Effector memory CD8-positive, alpha-beta T cell (primary cell): ENCODE data around the gene PLA2G4B.
A peak's percentile ranks its signal among the peaks of the same experiment; 100 is the strongest.

Experiments
- ATAC-seq: fragments of 150-1000 bp; cut with Tn5 transposase; replicated peaks from 2 replicates; pipeline ENCODE4 v1.10.0; 2021; ENCODE audit warnings: mild to moderate bottlenecking, moderate library complexity
- DNase-seq, 3 experiments: peaks; one replicate each; pipeline ENCODE4 v3.0.0; 2021
- H3K27ac Mint-ChIP-seq, 2 donors: one replicate each; pipeline ENCODE4 v1.8.0; 2022; ENCODE audit warnings: mild to moderate bottlenecking in 2 of 2, mixed read lengths in 2 of 2, moderate library complexity in 2 of 2
- H3K27me3 Mint-ChIP-seq, 2 donors: one replicate each; pipeline ENCODE4 v1.8.0; 2022; ENCODE audit warnings: mixed read lengths in 2 of 2
- H3K36me3 Mint-ChIP-seq: one replicate; pipeline ENCODE4 v1.8.0; 2022; ENCODE audit warnings: mild to moderate bottlenecking, moderate library complexity, mixed read lengths; ENCODE audit not compliant: insufficient read depth
- H3K4me1 Mint-ChIP-seq, 2 donors: one replicate each; pipeline ENCODE4 v1.8.0; 2022; ENCODE audit warnings: low read depth in 2 of 2, mixed read lengths in 2 of 2
- H3K4me3 Mint-ChIP-seq, 2 donors: one replicate each; pipeline ENCODE4 v1.8.0; 2022; ENCODE audit warnings: mild to moderate bottlenecking in 2 of 2, mixed read lengths in 2 of 2, moderate library complexity in 2 of 2
- H3K9me3 Mint-ChIP-seq, 2 donors: one replicate each; pipeline ENCODE4 v1.8.0; 2022; ENCODE audit warnings: mixed read lengths in 2 of 2

The PLA2G4B gene

GRCh38 chr15:41839781-41840491, 1.3 kb downstream of the PLA2G4B start:
- H3K36me3 Mint-ChIP-seq: peaks cover 6% of the 10 kb centered on the region
- DNase-seq: no peak
- no peak overlapping the region for H3K27ac Mint-ChIP-seq

GRCh38 chr15:41840673-41841072, 2.0 kb downstream of the PLA2G4B start:
- Mint-ChIP-seq H3K4me1 (no peaks in the 10 kb centered on the region), H3K36me3 (peaks cover 8% of the 10 kb centered on the region), H3K27me3 (no peaks in the 10 kb centered on the region), H3K4me3 (no peak overlapping the region), H3K27ac (no peak overlapping the region), H3K9me3 (no peaks in the 10 kb centered on the region)
- DNase-seq (no peak), ATAC-seq (no peak)

More at GRCh38 chr15:41839781-41840491, 1.3 kb downstream of the PLA2G4B start:
- H3K4me1 Mint-ChIP-seq: peaks cover 2 to 7% of the 10 kb centered on the region in 2 donors
- H3K4me3 Mint-ChIP-seq: no peak overlapping the region
- H3K27me3 Mint-ChIP-seq: no peaks in the 10 kb centered on the region
- H3K9me3 Mint-ChIP-seq: no peaks in the 10 kb centered on the region
- no peak for ATAC-seq

GRCh38 chr15:41841131-41841530, 2.5 kb downstream of the PLA2G4B start:
- Mint-ChIP-seq H3K4me3 (no peak overlapping the region), H3K4me1 (no peaks in the 10 kb centered on the region), H3K36me3 (peaks cover 10% of the 10 kb centered on the region), H3K9me3 (no peaks in the 10 kb centered on the region), H3K27ac (no peak overlapping the region), H3K27me3 (no peaks in the 10 kb centered on the region)
- DNase-seq (no peak), ATAC-seq (no peak)

GRCh38 chr15:41842229-41842628, 3.6 kb downstream of the PLA2G4B start:
- Mint-ChIP-seq H3K36me3 (peaks cover 13% of the 10 kb centered on the region), H3K9me3 (no peaks in the 10 kb centered on the region), H3K27me3 (no peaks in the 10 kb centered on the region), H3K4me3 (no peak overlapping the region), H3K27ac (peak overlapping the region in 1 of 2 donors; percentile 65), H3K4me1 (no peaks in the 10 kb centered on the region)
- DNase-seq (no peak), ATAC-seq (no peak)

GRCh38 chr15:41843571-41843970, 4.9 kb downstream of the PLA2G4B start:
- Mint-ChIP-seq H3K36me3 (peaks cover 17% of the 10 kb centered on the region), H3K9me3 (no peaks in the 10 kb centered on the region), H3K27ac (peak overlapping the region in 1 of 2 donors; percentile 65), H3K27me3 (no peaks in the 10 kb centered on the region), H3K4me3 (no peak overlapping the region), H3K4me1 (peaks cover 0 to 4% of the 10 kb centered on the region in 2 donors)
- DNase-seq: no peak
- ATAC-seq: no peak

GRCh38 chr15:41844814-41845213, 6.2 kb downstream of the PLA2G4B start:
- ATAC-seq (no peak), DNase-seq (no peak)
- H3K27ac Mint-ChIP-seq: peak overlapping the region in 1 of 2 donors; percentile 65
- H3K4me3 Mint-ChIP-seq: no peak overlapping the region
- H3K9me3 Mint-ChIP-seq: no peaks in the 10 kb centered on the region
- H3K27me3 Mint-ChIP-seq: no peaks in the 10 kb centered on the region
- H3K36me3 Mint-ChIP-seq: peaks cover 21% of the 10 kb centered on the region
- peaks cover 0 to 4% of the 10 kb centered on the region in 2 donors for H3K4me1 Mint-ChIP-seq

GRCh38 chr15:41847206-41847605, 8.6 kb downstream of the PLA2G4B start:
- Mint-ChIP-seq H3K27me3 (no peaks in the 10 kb centered on the region), H3K4me1 (peaks cover 0 to 10% of the 10 kb centered on the region in 2 donors), H3K4me3 (no peak overlapping the region), H3K27ac (peak overlapping the region in 1 of 2 donors; percentile 2), H3K36me3 (peaks cover 24% of the 10 kb centered on the region), H3K9me3 (no peaks in the 10 kb centered on the region)
- DNase-seq (no peak), ATAC-seq (no peak)

GRCh38 chr15:41847981-41848380, 9.3 kb downstream of the PLA2G4B start:
- Mint-ChIP-seq H3K36me3 (peaks cover 24% of the 10 kb centered on the region), H3K4me3 (no peak overlapping the region), H3K27me3 (no peaks in the 10 kb centered on the region), H3K27ac (peak overlapping the region in 1 of 2 donors; percentile 2), H3K9me3 (no peaks in the 10 kb centered on the region), H3K4me1 (peaks cover 0 to 10% of the 10 kb centered on the region in 2 donors)
- ATAC-seq (no peak), DNase-seq (no peak)

- ATAC-seq (no peak), DNase-seq (no peak)
- H3K27ac Mint-ChIP-seq: peak overlapping the region in 1 of 2 donors; percentile 2
- H3K27me3 Mint-ChIP-seq: no peaks in the 10 kb centered on the region
- peaks cover 24% of the 10 kb centered on the region for H3K36me3 Mint-ChIP-seq
- no peak overlapping the region for H3K4me3 Mint-ChIP-seq
- peaks cover 0 to 10% of the 10 kb centered on the region in 2 donors for H3K4me1 Mint-ChIP-seq
- H3K9me3 Mint-ChIP-seq: no peaks in the 10 kb centered on the region
Observed at GRCh38 chr15:41848631-41849030, 10.0 kb downstream of the PLA2G4B start.

- Mint-ChIP-seq H3K4me1 (peaks cover 0 to 10% of the 10 kb centered on the region in 2 donors), H3K4me3 (no peak overlapping the region), H3K9me3 (no peaks in the 10 kb centered on the region), H3K27me3 (no peaks in the 10 kb centered on the region), H3K27ac (peak overlapping the region in 1 of 2 donors; percentile 62), H3K36me3 (peaks cover 24% of the 10 kb centered on the region)
- ATAC-seq (no peak), DNase-seq (no peak)
Observed at GRCh38 chr15:41849204-41849603, 10.6 kb downstream of the PLA2G4B start.

- ATAC-seq: no peak
- Mint-ChIP-seq H3K9me3 (no peaks in the 10 kb centered on the region), H3K36me3 (peaks cover 24% of the 10 kb centered on the region), H3K4me1 (peaks cover 0 to 10% of the 10 kb centered on the region in 2 donors), H3K27me3 (no peaks in the 10 kb centered on the region), H3K27ac (peak overlapping the region in 1 of 2 donors; percentile 65), H3K4me3 (no peak overlapping the region)
- no peak for DNase-seq
Observed at GRCh38 chr15:41849861-41850260, 11.2 kb downstream of the PLA2G4B start.

GRCh38 chr15:41850482-41851166, 12.0 kb downstream of the PLA2G4B start:
- Mint-ChIP-seq H3K4me1 (peaks cover 0 to 10% of the 10 kb centered on the region in 2 donors), H3K36me3 (peaks cover 23% of the 10 kb centered on the region), H3K4me3 (no peak overlapping the region), H3K27me3 (no peaks in the 10 kb centered on the region), H3K9me3 (no peaks in the 10 kb centered on the region), H3K27ac (peak overlapping the region; percentile 58 to 65)
- DNase-seq (no peak), ATAC-seq (no peak)

- H3K36me3 Mint-ChIP-seq: peaks cover 22% of the 10 kb centered on the region
- H3K4me1 Mint-ChIP-seq: peaks cover 0 to 10% of the 10 kb centered on the region in 2 donors
- no peak for DNase-seq
- H3K27me3 Mint-ChIP-seq: no peaks in the 10 kb centered on the region
- no peak for ATAC-seq
- H3K9me3 Mint-ChIP-seq: no peaks in the 10 kb centered on the region
- no peak overlapping the region for H3K4me3 Mint-ChIP-seq
- peak overlapping the region; percentile 58 to 65 for H3K27ac Mint-ChIP-seq
Observed at GRCh38 chr15:41851167-41851523, 12.5 kb downstream of the PLA2G4B start.
